Stimulated activated naive CD8-positive, alpha-beta T cell treated with anti-CD3 and anti-CD28 coated beads, Interleukin-15, amount 100 ng/mL, for 72 hours (primary cell): ENCODE results near the gene ATG9A.
"Not testable (repeated sequence)": the region's sequence is repeated elsewhere in the genome, so short reads cannot be mapped to it uniquely, and the experiment has no call there.

ENCODE experiments used
- ATAC-seq: fragments of 150-1000 bp; cut with Tn5 transposase; 2 replicates; pipeline ENCODE4 v1.10.0; 2021; ENCODE audit warnings: mild to moderate bottlenecking, moderate library complexity
- DNase-seq, 2 donors: peaks; one replicate each; pipeline ENCODE4 v3.0.0; 2021 to 2022
- H3K27ac Mint-ChIP-seq, 2 donors: one replicate each; pipeline ENCODE4 v1.8.0; 2022; ENCODE audit warnings: mild to moderate bottlenecking in 2 of 2, mixed read lengths in 2 of 2, moderate library complexity in 2 of 2
- H3K27me3 Mint-ChIP-seq: one replicate; pipeline ENCODE4 v1.8.0; 2022; ENCODE audit warnings: mixed read lengths
- H3K4me1 Mint-ChIP-seq: one replicate; pipeline ENCODE4 v1.8.0; 2022; ENCODE audit warnings: mild to moderate bottlenecking, mixed read lengths
- H3K4me3 Mint-ChIP-seq, 2 donors: one replicate each; pipeline ENCODE4 v1.8.0; 2022; ENCODE audit warnings: mild to moderate bottlenecking in 2 of 2, mixed read lengths in 2 of 2, moderate library complexity in 1 of 2
- H3K9me3 Mint-ChIP-seq, 2 donors: one replicate each; pipeline ENCODE4 v1.8.0; 2022; ENCODE audit warnings: mixed read lengths in 2 of 2

The ATG9A gene

DNA sequence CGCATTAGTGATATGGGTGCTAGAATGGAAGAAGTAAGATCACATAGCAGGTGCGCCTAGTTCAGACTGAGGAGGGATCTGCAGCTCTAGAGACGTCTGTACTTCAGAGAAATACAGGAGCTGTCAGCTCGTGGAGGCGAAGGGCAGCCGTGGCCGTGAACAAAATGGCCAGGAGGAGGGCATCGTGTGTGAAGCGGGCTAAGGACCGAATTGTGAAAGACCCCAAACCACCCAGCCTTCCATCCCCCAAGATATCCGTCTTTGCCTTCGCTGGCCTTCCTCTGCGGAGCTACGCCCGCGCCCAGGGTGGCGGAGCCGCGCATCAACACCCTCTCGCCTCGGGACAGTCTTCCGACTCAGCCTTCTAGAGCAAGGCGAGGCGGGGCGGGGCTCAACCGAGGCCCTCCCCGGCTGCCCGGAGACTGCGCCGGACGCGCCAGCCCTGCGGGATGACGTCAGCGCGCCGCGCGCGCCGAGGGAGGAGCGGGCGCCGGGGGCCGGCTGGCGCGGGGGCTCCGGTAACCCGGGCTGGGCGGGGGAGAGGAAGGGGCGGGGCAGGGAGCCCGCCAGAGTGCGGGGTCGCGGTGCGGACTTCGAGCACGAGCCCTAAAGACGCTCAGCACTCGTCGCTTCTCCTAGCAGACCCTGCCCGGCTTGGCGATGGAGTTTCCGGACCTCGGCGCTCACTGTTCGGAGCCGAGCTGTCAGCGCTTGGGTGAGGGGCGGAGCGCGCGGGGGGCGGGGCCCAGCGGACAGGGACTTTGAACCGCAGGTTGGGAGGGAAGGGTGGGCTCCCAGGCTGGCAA, 22.9 kb downstream of the ATG9A start, which contains the start of gene ZFAND2B:
Gene ZFAND2B, plus strand, starts transcription at position 455 of the 806 bp plus-strand sequence. Its CDS starts 206 bp downstream, at position 661.
- Mint-ChIP-seq H3K27me3 (no peaks in the 10 kb centered on the region), H3K4me3 (peak within 1 kb of the TSS; percentile 83 to 87), H3K27ac (peak within 1 kb of the TSS; percentile 96), H3K4me1 (peaks cover 45% of the 10 kb centered on the region), H3K9me3 (peaks cover 0 to 7% of the 10 kb centered on the region in 2 donors)
- DNase-seq (peak; percentile 95 to 96), ATAC-seq (peak; percentile 96)

- Mint-ChIP-seq H3K4me1 (peaks cover 43% of the 10 kb centered on the region), H3K27ac (peak overlapping the region; percentile 96), H3K27me3 (no peaks in the 10 kb centered on the region), H3K9me3 (peaks cover 0 to 7% of the 10 kb centered on the region in 2 donors), H3K4me3 (peak overlapping the region; percentile 83 to 87)
- ATAC-seq, result no peak
- DNase-seq, result no peak
Observed at GRCh38 chr2:219205981-219206327, 23.5 kb downstream of the ATG9A start.

DNA sequence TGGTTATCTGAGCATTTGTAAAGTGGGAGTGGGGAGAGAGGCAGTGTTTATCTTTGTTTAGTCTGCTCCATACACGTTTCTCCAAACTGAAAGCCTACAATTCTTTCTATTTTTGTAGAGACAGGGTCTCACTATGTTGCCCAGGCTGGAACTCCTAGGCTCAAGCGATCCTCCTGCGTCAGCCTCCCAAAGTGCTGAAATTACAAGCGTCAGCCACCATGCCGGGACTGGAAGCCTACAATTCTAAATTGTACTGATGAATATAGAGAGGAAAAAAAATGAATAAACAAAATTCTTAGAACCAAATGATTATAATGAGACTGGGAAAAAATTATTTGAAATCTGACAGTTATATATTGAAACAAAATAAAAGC, 24.3 kb downstream of the ATG9A start:
- Mint-ChIP-seq H3K27me3 (no peaks in the 10 kb centered on the region), H3K4me1 (peaks cover 42% of the 10 kb centered on the region), H3K27ac (no peak overlapping the region), H3K9me3 (peaks cover 0 to 7% of the 10 kb centered on the region in 2 donors), H3K4me3 (peak overlapping the region in 1 of 2 donors; percentile 50)
- ATAC-seq (no peak), DNase-seq (no peak)

- no peak overlapping the region for H3K27ac Mint-ChIP-seq
- H3K27me3 Mint-ChIP-seq, result no peaks in the 10 kb centered on the region
- H3K4me3 Mint-ChIP-seq, result no peak overlapping the region
- ATAC-seq (no peak), DNase-seq (no peak)
- peaks cover 40% of the 10 kb centered on the region for H3K4me1 Mint-ChIP-seq
- H3K9me3 Mint-ChIP-seq, result peaks cover 0 to 7% of the 10 kb centered on the region in 2 donors
Observed at GRCh38 chr2:219204425-219205164, 24.8 kb downstream of the ATG9A start.

GRCh38 chr2:219201331-219201730, 28.1 kb downstream of the ATG9A start:
- DNase-seq, H3K9me3 Mint-ChIP-seq, ATAC-seq, H3K4me3 Mint-ChIP-seq, H3K27me3 Mint-ChIP-seq, H3K27ac Mint-ChIP-seq: not testable (repeated sequence)
- H3K4me1 Mint-ChIP-seq, result peaks cover 34% of the 10 kb centered on the region

GRCh38 chr2:219200502-219201326, 28.7 kb downstream of the ATG9A start:
- H3K4me3 Mint-ChIP-seq, result peak overlapping the region; percentile 85 to 88

DNA sequence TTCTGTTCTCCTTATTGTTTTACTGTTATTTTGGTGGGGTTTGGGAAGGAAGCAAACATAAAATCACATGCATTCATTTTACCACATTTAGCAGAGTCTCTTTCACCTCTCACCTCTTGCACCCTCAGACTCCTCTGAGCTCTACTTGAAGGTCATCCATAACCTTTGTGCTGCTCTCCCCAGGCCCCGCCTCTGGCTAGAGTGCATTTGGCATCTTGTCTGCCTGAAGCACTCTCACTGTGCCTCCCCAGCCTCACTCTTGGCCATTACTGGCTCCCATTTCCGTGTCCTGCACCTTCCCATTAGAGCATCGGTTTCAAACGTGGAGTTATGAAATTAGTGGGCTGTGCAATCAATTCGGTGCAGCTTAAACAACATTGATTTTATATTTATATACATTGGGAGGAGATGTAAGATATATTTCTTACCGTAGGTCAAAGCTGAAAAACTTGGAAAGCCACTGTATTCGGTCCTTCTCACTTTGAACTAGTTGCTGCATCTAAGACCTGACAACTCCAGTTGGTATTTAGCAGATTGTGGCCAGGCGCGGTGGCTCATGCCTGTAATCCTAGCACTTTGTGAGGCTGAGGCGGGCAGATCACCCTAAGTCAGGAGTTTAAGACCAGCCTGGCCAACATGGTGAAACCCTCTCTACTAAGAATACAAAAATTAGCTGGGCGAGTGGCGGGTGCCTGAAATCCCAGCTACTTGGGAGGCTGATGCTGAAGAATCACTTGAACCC, 29.8 kb downstream of the ATG9A start:
- H3K27ac Mint-ChIP-seq, result peak overlapping the region; percentile 41 to 65
- H3K4me1 Mint-ChIP-seq, result peaks cover 34% of the 10 kb centered on the region
- H3K9me3 Mint-ChIP-seq, result peaks cover 0 to 6% of the 10 kb centered on the region in 2 donors
- H3K4me3 Mint-ChIP-seq, result peak overlapping the region; percentile 24 to 85
- ATAC-seq (no peak), DNase-seq (no peak)
- H3K27me3 Mint-ChIP-seq, result no peaks in the 10 kb centered on the region

More at GRCh38 chr2:219200502-219201326, 28.7 kb downstream of the ATG9A start:
- ATAC-seq, H3K27me3 Mint-ChIP-seq, H3K9me3 Mint-ChIP-seq: not testable (repeated sequence)
- peak; percentile 72 to 77 for DNase-seq
- H3K27ac Mint-ChIP-seq, result peak overlapping the region; percentile 95 to 96
- peaks cover 34% of the 10 kb centered on the region for H3K4me1 Mint-ChIP-seq

GRCh38 chr2:219198974-219199373, 30.5 kb downstream of the ATG9A start:
- H3K27ac Mint-ChIP-seq, result no peak overlapping the region
- no peaks in the 10 kb centered on the region for H3K27me3 Mint-ChIP-seq
- H3K9me3 Mint-ChIP-seq, result no peaks in the 10 kb centered on the region
- peaks cover 34% of the 10 kb centered on the region for H3K4me1 Mint-ChIP-seq
- DNase-seq (no peak), ATAC-seq (no peak)
- H3K4me3 Mint-ChIP-seq, result peak overlapping the region; percentile 24 to 85

GRCh38 chr2:219197388-219197787, 32.0 kb downstream of the ATG9A start:
- Mint-ChIP-seq H3K4me3 (no peak overlapping the region), H3K4me1 (peaks cover 34% of the 10 kb centered on the region), H3K27me3 (no peaks in the 10 kb centered on the region), H3K9me3 (no peaks in the 10 kb centered on the region), H3K27ac (no peak overlapping the region)
- DNase-seq (no peak), ATAC-seq (no peak)

- Mint-ChIP-seq H3K27ac (peak overlapping the region; percentile 4 to 90), H3K9me3 (no peaks in the 10 kb centered on the region), H3K4me3 (peak overlapping the region in 1 of 2 donors; percentile 41), H3K4me1 (peaks cover 37% of the 10 kb centered on the region), H3K27me3 (no peaks in the 10 kb centered on the region)
- peak in 1 of 2 donors; percentile 54 for DNase-seq
- peak; percentile 94 for ATAC-seq
Observed at GRCh38 chr2:219186754-219187456, 42.5 kb downstream of the ATG9A start.

- DNase-seq (no peak), ATAC-seq (no peak)
- Mint-ChIP-seq H3K9me3 (no peaks in the 10 kb centered on the region), H3K4me1 (peaks cover 65% of the 10 kb centered on the region), H3K27me3 (no peaks in the 10 kb centered on the region), H3K4me3 (no peak overlapping the region), H3K27ac (no peak overlapping the region)
Observed at GRCh38 chr2:219184121-219184520, 45.3 kb downstream of the ATG9A start.

DNA sequence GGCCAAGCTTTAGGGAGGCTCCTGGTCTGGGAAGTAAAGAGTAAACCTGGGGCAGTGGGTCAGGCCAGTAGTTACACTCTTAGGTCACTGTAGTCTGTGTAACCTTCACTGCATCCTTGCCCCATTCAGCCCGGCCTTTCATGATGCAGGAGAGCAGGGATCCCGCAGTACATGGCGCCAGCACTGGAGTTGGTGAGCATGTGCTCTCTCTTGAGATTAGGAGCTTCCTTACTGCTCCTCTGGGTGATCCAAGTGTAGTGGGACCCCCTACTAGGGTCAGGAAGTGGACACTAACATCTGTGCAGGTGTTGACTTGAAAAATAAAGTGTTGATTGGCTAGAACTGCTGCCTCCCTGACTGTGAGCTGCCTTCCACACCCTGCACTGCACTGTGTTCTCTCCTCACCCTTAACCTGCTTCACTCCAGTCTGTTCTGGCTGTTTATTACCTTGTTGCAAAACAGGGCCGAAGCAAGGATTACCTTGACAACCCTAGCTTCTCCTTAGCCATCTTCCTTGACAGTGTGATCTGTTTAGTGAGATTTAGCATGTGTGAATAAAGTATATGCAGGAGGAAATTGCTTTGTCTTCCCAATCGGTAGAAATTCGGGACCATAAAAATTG, 46.2 kb downstream of the ATG9A start:
- ATAC-seq (no peak), DNase-seq (no peak)
- Mint-ChIP-seq H3K9me3 (no peaks in the 10 kb centered on the region), H3K4me1 (peaks cover 67% of the 10 kb centered on the region), H3K27ac (peak overlapping the region; percentile 62 to 92), H3K4me3 (peak overlapping the region in 1 of 2 donors; percentile 16), H3K27me3 (no peaks in the 10 kb centered on the region)

GRCh38 chr2:219182331-219183150, 46.9 kb downstream of the ATG9A start:
- Mint-ChIP-seq H3K4me1 (peaks cover 66% of the 10 kb centered on the region), H3K4me3 (peak overlapping the region; percentile 11 to 16), H3K27me3 (no peaks in the 10 kb centered on the region), H3K27ac (peak overlapping the region; percentile 62 to 92), H3K9me3 (no peaks in the 10 kb centered on the region)
- peak in 1 of 2 donors; percentile 43 for DNase-seq
- peak; percentile 51 for ATAC-seq
